HG02885 (cell line): ENCODE results near the gene DGKH.
"Not testable (repeated sequence)": the region's sequence is repeated elsewhere in the genome, so short reads cannot be mapped to it uniquely, and the experiment has no call there.

ENCODE experiments used
- ATAC-seq: cut with Tn5 transposase; IDR thresholded peaks from one replicate; pipeline ENCODE4 v1.9.1; 2021; ENCODE audit warnings: mild to moderate bottlenecking; ENCODE audit not compliant: unreplicated experiment, poor library complexity

Gene DGKH

GRCh38 chr13:42153199-42154113 lies 105.0 kb downstream of the DGKH start:
- ATAC-seq = no peak

GRCh38 chr13:42155251-42155650 lies 106.8 kb downstream of the DGKH start:
- ATAC-seq = no peak

- ATAC-seq = not testable (repeated sequence)
Observed at GRCh38 chr13:42163338-42163737, 114.9 kb downstream of the DGKH start.

DNA sequence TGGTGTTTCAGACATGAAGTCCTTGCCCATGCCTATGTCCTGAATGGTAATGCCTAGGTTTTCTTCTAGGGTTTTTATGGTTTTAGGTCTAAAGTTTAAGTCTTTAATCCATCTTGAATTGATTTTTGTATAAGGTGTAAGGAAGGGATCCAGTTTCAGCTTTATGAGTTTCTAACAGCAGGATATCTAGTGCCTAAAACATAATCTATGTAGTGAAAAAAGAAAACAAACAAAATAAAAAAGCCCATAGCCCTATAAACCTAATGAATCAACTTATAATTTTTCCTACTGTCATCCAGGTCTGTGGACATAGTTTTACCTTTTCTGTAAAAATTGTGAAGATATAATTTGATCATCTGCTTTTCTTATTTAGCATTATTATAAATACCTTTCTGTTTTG lies 115.5 kb downstream of the DGKH start:
- not testable (repeated sequence) for ATAC-seq

DNA sequence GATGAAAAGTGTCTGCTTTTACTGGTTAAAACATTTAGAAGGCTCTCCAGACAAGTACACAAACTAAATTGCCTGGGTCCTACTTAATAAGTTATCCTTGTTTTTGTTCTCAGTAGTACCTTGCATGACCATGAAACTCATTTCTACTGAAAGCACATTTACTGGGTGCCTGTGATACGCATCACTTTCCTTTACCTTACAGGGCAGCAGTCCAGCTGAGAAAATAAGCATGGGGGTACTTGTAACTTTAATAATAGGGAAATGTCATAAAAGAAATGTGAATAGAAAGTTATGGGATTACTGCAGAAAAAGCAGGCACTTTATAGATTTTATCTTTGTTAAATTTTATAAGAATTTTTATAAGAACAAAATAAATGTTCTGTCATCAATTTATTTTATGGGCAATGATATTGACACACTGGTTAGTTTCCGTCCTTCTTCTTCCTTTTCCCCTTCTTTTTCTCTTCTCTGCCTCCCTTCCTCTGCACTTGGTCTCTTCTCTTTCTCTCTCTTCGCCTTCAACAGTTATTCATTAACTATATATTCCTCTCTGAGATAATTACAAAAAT lies 116.2 kb downstream of the DGKH start:
- no peak for ATAC-seq

DNA sequence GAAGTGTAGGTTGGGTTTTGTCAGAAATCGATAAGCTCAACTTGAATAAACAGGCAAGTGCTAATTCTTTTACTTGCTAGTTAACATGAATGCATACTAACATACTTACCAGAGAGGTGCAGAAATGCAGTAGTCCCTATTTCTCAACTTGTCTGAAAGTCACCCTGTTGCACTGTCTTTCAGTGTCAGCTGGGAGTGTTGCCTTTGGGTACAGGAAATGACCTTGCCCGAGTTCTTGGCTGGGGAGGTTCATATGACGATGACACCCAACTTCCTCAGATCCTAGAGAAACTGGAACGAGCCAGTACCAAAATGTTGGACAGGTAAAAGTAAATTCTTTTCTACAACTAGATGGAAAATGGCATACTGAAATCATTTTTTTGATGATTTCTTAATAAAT lies 120.0 kb downstream of the DGKH start:
- ATAC-seq = no peak

- no peak for ATAC-seq
Observed at GRCh38 chr13:42170029-42170428, 121.6 kb downstream of the DGKH start.

DNA sequence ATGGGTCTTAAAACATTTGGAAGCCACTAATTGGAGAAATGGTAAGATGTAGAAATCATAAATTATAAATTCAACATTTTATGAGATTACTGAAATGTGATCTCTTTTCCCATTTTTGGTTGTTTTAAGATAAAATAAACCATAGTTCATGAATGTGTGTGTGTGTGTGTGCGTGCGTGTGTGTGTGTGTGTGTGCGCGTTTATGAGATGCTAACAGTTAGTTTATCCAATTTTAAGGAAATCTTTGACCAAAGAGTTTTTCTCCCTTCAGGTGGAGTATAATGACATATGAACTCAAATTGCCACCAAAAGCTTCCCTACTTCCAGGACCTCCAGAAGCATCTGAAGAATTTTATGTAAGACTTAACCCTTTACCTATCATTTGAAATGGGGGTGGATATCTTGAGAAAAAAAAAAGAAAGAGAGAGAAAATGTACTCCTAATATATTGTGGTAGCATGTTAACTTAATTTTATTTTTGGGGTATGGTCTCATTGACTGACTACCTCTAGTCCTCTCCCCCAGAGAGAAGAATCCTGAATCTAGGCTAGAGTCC lies 125.4 kb downstream of the DGKH start:
- ATAC-seq = no peak

DNA sequence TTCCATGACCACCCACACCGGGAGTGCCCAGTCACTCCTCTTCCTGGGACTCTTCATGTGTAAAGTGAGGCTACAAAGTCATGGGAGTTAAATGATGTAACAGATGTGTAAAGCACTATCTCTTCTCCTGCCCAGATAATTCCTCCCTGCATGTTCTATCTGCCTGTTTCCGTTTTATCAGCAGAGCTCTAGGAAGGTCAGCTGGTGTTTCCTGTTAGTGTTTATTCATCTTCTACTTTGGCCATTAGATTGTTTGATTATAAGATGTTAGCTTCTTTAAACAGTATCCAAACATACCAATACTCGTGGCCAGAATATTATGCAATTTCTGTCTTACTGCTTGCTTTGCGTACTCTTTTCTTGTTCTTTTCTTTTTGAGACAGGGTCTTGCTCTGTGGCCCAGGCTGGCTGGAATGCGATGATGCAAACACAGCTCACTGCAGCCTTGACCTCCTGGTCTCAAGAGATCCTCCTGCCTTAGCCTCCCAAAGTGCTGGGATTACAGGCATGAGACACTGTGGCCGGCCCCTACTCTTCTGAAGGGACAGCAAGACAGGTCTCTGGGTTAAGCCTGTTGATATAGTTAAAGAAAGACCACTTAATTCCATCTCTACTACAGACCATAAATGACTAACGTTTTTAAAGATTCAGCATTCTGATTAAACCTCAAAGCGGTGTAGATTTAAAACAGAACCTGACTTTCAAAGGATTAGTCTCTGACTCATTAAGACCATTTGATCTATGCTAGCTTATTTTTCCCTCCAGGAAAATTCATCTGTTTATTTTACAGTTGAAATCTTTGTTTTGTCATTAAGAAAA lies 126.1 kb downstream of the DGKH start:
- no peak for ATAC-seq

- no peak for ATAC-seq
Observed at GRCh38 chr13:42176294-42176693, 127.8 kb downstream of the DGKH start.

GRCh38 chr13:42177189-42177588 lies 128.7 kb downstream of the DGKH start:
- ATAC-seq = no peak

- no peak for ATAC-seq
Observed at GRCh38 chr13:42181381-42181953, 133.0 kb downstream of the DGKH start.

GRCh38 chr13:42189061-42189460 lies 140.6 kb downstream of the DGKH start:
- ATAC-seq = no peak

DNA sequence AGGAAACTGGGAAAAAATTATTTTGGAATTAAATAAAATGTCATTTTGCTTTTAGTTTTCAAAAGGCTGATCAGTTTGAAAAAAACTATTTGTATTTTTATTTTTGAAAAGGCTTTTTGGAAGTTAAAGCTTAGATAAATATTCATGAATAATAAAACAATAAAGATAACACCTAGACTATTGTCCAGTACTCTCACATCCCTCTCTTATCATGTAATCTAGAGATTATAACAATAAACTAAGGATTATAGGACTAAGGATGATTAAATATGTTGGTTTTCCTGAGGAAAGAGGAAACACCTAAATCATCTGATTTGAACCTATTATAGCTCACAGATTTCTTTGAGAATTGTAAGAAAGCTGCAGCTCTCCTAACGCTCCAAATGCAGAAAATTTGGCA lies 142.1 kb downstream of the DGKH start:
- no peak for ATAC-seq

DNA sequence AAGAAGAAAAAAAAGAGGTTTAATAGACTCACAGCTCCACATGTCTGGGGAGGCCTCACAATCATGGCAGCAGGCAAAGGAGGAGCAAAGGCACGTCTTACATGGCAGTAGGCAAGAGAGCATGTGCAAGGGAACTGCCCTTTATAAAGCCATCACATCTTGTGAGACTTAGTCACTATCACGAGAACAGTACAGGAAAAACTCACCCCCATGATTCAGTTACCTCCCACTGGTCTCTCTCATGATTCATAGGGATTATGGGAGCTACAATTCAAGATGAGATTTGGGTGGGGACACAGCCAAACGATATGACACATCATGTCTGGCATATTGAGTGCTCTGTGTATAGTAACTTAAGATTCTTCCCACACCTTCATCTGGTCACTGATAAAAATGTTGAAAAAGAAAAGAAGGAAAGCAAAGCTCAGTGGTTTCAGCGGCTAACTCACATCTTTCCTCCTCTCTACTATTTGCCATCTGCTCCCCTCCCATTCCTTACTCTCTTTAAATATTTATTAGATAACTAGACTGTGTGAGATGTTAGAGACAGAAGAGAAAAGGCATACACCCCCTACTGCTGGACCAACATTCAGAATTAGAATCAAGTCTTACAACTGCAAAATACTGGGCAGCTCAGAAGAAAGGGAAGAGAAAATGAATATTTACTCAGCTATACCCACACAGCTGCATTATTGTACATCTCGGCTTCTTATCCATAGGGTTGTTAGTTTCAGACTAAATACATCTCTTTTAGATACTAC lies 163.4 kb downstream of the DGKH start:
- ATAC-seq = no peak

DNA sequence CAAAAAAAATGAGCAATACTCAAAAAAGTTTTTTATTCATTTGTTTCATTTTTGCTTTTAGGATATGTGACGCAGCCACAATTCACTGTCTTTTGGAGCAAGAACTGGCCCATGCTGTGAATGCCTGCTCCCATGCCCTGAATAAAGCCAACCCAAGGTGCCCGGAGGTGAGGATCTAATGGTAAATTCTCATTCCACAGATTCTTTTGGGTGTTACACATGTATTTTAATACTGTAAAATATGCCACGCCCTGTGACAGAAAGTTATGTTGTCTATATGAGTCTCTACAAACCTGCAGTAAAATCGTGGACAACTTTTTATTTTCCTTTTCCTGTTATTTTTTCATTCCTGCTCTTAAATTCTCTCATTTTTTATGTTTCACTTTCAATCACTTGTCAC lies 166.0 kb downstream of the DGKH start:
- ATAC-seq = no peak

DNA sequence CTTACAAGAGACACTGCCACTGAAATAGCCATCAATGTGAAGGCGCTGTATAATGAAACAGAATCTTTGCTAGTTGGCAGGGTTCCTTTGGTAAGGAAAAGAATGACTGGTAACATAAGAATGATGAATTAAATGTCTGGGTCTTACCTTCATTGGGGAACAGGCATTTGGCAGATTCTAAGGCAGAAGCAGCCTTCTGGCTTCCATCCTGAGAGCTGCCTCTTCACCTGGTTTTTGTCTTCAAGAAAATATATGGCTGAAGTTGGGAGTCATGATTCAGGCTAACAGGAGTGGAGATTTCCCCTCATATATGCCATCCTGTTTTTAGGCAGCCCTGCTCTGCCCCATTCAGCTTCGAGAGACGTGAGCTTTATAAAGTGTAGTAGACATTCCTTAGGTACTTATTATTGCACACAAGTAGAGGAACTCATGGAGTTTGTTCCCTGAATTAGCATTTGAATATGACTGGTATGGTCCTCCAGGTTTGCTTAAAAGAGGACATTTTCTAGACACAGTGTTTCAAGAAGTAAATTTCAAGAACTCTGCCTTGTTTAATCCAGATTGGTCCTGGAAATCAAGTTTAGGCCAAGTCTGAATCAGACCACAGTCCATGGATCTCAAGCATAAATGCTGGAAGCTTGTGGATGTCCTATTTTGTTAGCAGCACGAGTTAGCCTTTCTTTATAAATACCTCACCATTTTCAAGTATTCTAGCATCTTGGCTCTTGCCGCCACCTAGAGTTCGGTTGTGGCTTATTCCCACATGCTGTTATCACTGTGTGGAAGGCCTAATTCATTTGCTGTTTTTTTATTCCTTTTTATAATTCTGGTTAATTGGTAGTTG lies 167.4 kb downstream of the DGKH start:
- ATAC-seq = no peak

GRCh38 chr13:42216422-42216735 lies 167.9 kb downstream of the DGKH start:
- ATAC-seq = no peak

- ATAC-seq = no peak
Observed at GRCh38 chr13:42218576-42218975, 170.1 kb downstream of the DGKH start.
